T-helper 2 cell (primary cell): ENCODE results near the gene PROSER2.
A peak's percentile ranks its signal among the peaks of the same experiment; 100 is the strongest.

Experiments
- DNase-seq, 5 experiments: peaks; one replicate each; pipeline versions ENCODE4 v3.0.0 to v3.0.0-alpha.2; 2012 to 2022
- total RNA-seq, 2 donors: gene quantifications; one replicate each; lab custom pipeline; 2026; lab: John Stamatoyannopoulos, UW

PROSER2 gene, protein sequence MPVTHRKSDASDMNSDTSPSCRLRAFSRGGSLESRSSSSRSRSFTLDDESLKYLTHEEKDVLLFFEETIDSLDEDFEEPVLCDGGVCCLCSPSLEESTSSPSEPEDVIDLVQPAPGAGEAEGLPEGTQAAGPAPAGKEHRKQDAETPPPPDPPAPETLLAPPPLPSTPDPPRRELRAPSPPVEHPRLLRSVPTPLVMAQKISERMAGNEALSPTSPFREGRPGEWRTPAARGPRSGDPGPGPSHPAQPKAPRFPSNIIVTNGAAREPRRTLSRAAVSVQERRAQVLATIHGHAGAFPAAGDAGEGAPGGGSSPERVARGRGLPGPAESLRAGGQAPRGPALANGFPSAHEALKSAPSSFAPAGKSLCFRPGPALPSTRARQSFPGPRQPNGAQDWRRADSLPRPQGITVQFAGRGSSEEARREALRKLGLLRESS
- 1.7 to 1.9 reads per million in 2 donors for total RNA-seq

DNA sequence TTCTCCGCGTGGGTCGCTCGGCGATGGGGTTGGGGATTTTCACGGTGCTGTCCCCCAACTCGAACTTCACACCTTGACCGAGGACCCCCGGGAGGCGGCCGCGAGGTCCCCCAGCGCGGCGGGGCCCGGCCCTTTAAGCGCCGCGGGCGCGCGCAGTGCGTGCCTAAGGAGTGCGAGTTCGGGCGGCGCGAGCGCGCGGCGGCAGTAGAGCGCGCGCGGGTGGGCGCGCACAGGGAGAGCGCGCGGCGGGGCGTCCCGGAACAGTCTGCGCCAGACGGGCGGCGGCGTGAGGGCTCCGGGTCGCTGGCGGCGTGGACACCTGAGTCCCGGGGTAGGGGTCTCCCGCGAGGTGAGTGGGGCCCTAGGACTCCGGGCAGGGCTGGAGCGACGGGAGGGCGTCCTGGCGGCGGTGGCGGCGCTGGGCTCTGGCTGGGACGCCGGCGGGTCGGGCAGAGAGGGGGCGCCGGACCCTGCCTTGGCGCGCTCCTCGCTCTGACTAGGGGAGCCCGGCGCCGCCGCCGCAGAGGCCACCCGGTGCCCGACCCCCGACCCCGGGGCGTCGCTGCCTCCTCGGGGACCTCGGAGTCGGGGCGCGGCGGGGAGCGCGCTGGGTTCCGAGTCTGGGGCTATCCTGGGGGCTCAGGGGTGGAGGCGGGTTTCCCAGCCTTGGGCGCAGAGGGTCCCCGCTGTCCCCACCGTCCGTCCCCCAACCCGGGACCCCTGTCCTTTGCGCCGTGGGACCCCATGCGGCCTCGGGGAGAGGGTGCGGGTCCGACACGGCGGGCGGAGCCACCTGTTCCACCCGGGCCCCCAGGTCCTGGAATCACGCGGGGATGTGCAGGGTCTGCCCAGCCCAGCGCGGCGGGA is at the start of gene PROSER2:
Gene PROSER2, plus strand, starts transcription at position 235 of the 867 bp plus-strand sequence. CDS start 28,722 bp downstream, outside the sequence.
- DNase-seq: peak in 3 of 5 experiments; percentile 7 to 76 (median 7)

DNA sequence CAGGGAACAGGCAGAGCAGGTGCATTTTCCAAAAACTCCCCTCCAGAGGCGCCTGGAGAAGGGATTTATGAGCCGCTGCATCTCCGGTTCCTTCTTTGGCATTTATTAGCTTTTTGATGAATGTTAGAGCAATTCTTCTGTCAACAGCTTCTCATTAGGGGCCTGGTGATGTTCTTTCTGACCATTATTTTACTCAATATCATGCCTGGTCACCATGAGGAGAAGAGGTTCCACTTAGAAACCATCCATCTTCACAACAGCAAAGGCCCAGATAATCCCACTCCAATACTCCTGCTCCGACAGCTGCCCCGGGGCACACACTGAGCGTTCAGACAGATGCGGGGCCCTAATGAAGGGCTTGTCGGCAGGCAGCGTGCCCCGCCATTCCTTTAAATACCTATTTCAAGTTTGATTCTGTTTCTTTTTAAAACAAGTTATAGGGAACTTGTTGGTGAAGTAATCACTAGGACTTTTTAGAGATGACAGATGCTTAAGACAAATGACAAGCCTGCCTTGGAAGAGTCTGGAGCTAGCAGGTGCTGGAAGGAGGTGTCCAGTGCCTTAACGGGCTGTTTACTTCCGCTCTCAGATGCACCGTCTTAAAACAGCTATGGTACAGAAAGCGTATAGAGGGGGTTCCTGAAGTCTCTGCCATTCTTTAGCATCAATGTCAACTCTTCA is 49.3 kb upstream of the PROSER2 start:
- DNase-seq: no peak

DNA sequence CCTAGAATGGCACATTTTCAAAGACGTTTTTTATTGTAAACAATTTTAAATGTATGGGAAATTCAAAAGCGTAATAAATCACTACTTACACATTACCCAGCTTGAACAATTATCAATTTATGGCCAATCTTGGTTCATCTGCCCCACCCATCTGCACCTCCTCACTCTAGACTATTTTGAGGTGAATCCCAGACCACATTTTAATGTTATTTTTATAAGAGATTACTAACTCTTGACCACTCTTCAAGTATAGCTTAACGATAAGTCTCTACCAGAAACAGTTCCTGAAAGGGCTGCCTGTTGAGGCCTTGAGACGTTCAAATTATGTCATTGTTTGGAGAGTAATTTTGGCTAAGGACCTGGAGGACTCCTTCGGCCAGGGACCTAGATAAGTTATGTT is 47.7 kb upstream of the PROSER2 start:
- DNase-seq: no peak

DNA sequence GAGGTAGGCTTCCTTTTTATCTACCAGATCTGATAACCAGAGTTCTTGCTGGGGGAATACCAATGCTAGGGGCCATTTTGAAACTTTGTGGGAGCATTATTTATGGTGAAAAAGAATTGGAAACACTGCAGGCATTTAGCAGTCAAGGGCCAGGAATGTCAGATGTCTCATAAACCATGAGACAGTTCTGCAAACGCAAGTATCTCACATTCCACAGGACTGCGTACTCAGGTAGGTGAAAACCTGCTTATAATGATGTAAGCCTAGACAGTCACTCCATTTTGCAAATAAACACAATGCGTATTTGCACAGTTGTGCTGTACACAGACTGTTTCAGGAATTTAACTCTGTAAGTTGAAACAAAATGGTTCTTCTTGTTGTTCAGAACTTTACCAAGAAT is 47.1 kb upstream of the PROSER2 start:
- DNase-seq: no peak

DNA sequence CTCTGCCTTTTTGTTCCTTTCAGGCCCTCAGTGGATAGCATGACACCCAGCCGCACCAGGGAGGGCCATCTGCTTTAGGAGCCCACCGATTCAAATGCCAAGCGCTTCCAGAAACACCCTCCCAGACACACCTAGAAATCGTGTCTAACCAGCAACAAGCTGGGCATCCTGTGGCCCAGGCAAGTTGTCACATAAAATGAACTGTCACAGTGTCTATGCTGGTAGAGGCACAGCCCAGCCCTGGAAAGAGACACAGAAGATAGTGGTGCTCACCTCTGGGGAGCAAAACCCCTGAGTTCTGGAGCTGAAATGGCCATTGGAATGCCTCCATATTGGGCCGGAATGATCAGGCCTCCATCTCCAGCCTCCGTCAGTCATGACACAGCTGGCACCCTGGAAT is 42.0 kb upstream of the PROSER2 start:
- no peak for DNase-seq

DNA sequence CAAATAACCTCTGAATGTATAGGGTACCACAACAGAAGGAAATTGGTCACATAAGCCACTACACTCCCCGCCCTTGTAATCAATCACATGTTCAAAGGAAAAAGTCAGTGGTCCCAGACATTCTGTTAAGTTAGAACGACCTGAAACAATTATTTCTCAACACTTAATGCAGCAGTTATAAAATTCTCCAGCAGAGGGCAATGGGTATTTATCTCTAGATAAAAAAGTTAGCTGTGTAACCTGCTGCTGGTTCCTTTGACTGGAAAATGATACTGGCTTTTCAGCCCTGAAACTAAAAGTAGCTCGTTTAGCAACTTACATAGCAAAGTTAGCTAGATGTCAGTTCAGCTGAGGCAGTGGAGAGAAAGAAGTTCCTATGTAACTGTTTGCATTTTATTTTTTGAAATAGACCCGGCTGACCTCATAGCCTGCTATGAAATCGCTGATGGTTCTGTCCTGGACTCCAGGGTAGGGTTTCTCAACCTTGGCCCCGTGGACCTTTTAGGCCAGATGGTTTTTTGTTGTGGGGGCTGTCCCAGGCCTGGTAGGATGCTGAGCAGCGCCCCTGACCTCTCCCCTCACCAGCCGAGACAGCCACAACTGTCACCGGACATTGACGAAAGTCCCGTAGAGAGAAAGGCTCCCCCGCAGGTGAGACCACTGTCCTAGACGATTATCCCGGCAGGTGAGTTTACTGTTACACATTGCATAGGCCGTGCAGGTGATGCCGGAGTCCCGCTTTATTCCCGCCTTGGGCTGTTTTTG is 40.2 kb upstream of the PROSER2 start:
- DNase-seq: peak in 1 of 5 experiments; percentile 59

DNA sequence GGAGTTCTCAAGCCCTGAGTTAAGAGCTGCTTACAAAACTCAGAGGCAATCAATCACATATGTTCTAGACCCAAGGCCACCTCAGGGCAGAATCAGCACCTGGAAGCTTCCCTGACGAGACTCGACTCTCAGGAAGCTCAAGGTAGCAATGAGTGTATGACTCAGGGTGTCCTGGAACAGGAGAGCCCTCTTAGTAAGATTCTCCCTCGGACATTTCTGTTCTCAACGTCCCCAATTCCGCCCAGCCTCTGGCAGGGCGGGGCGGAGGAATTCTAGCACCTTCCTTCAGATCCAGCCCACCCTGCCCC is 39.6 kb upstream of the PROSER2 start:
- no peak for DNase-seq

DNA sequence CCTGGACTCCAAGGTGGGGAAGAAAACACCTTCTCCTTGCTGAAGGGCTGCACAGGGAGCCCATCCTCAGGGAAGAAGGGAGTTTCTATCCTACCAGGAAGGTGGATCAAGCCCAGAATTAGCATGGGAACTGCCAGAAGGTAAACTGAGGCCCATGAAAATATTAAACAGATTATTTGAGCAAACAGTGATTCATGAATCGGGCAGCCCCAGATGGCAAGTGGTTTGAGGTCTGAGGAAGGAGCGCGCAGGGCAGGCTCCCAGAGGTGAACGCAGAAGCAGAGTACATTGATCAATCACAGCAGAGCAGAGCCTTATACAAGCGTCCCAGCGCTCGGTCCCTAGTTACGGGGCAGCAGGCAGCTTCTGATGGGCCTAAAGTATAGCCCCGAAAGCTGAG is 35.8 kb upstream of the PROSER2 start:
- DNase-seq: no peak

DNA sequence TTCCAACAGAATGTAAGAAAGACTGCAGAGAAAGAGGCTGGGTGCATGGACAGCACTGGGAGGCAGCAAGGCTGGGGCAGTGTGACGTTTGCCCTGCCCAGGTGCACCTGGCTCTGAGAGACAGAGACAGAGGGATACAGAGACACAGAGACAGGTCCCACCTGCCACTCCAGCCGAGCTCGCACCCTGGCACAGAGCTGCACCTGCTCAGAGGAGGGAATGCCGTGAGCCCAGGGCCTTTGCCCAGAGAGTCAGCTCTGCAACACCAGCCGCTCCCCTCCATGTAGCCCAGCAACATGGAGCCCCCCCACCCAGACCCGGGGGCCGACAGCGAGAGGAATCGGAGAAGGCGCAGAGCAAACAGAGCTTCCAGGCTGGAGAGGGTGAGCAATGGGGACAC is 35.3 kb upstream of the PROSER2 start:
- DNase-seq: no peak

DNA sequence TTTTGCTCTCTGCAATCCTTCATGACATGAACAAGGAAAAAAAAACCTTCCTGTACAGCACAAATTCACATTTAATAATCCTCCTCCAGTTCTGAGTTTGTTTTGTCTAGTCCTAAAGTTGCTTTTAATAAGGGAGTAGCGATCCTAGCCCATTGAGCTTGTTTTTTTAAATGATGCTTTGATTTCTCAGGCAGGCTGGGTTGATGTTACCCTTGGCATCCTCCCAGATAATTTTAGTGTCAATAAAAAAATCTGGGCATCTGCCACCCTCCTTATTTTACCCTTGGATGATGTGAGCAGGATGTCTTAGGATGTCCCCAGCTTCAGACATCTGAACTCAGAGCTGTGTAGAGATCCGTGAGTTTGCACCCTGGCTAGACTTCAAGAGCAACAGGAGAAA is 33.9 kb upstream of the PROSER2 start:
- DNase-seq: no peak

DNA sequence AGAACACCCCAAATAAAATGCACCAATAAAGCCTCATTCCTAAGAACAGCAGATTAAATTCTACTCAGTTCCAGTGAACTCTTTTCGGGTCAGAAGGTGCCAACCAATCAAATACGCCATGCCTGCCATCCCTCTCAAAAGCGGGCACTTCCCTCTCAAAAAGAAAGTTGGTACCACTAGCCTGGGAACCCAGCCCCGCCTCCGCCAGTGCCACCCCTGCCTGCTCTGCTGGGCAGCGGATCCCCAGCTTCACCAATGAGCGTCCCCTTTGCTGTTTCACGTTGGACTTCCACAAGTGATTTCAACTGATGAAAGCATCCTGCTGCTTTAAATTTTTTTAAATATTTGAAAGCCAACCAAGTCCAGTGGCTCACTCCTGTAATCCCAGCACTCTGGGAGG is 33.2 kb upstream of the PROSER2 start:
- DNase-seq: no peak

DNA sequence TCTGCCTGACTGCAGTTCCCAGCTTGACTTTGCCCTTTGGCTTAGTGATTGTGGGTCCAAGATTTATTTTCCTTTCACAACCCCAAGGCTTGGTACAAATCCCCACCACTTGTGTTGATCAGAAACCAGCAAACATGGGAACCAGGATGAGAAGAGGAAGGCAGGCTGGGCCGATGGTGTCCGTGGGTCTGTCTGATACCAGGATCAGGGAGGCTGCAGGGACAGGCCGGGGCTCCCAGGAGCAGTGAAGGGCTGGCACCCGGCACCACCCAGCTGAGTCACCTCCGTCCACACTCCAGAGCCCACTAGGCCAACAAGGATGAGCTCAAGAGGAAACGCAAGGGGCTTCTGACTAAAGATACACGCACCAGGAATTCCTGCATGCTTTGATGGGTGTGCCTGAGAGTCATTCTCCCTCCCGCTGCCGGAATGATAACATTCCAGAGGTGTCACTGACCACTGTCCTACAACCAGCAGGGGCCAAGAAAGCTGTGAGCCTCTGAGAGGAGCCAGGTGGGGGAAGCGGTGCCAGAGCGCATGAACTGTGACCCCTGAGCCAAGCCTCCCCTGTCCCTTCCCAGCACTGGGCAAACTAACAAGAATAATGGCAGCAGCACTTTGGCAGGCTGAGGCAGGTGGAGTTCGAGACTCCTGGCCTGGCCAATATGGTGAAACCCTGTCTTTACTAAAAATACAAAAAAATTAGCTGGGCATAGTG is 29.2 kb upstream of the PROSER2 start:
- DNase-seq: no peak

DNA sequence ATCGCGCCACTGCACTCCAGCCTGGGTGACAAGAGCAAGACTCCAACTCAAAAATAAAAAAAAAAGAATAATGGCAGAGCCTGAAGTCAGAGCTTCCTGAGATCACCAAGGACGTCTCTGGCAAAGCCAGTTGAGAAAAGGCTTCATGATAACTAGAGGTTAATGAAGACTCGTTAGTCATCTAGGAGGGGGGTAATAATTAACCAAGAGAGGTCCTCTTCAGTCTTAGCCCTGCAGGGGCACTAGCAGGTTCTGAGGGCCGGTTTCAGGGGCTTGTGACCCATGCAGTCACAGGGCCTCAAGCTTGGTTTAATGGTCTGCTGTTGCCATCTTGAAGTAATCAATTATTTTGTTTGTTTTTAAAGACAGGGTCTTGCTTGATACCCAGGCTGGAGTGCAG is 28.6 kb upstream of the PROSER2 start:
- no peak for DNase-seq

DNA sequence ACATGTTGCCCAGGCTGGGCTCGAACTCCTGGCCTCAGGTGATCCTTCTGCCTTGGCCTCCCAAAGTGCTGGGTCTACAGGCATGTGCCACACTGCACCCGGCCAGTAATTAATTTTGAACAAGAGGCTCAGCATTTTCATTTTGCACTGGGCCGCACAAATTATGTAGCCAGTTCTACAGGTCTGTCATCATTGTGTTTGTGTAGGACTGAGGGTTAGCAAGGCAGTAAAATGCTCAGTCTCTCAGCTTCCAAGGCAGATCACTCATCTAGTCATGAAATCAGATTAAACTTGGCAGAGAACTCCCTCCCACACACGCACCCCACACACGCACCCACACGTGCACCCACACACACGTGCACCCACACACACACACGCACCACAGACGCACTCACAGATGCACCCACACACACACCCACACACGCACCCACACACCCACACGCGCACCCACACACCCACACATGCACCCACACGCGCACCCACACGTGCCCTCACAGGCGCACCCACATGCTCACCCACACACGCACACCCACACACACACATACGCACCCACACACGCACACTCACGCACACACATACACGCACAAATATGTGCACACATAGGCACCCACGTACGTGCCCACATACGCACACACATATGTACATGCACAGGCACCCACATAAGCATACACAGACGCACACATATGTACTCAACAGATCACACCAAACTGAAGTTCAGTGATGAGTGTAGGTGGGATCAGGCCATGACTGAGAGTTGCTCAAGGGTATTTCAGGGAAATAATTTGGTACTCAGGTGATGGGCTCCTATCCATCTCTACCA is 27.8 kb upstream of the PROSER2 start:
- no peak for DNase-seq

DNA sequence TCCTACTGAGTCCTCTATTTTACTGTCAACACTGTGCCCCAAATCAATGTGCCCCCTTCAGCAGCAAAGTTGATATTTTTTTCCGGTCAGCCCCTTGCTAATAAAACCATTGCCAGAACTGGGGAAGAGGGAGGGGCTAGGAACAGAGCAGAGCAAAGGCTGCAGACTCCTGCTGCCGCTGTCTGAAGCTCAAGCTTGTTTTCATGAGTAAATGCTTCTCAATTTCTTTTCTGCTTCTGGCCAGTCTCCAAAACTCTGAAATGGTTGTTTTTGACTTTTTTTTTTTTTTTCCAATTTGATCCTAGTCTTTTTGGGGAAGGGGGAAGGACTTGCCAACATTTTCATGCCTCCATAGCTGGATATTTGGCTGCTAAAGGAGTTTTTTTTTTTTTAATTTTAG is 26.7 kb upstream of the PROSER2 start:
- no peak for DNase-seq

DNA sequence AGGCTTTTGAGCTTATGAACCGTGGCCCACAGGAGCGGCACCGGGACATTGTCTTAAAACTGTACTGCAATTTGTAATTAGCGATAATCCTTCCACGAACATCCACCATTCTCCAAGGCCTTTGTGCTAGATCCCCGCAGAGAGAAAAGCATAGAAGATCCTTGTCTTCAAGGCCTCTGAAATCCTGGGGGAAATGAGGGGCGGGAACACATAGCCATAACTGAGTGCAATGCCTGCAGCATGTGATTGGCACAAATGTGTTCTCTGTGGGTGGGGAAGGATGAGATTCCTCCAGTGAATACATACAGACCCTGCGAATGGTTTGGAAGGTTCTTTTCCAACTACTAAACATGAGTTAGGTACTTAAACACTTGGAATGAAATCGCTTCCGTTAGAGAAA is 25.9 kb upstream of the PROSER2 start:
- no peak for DNase-seq

DNA sequence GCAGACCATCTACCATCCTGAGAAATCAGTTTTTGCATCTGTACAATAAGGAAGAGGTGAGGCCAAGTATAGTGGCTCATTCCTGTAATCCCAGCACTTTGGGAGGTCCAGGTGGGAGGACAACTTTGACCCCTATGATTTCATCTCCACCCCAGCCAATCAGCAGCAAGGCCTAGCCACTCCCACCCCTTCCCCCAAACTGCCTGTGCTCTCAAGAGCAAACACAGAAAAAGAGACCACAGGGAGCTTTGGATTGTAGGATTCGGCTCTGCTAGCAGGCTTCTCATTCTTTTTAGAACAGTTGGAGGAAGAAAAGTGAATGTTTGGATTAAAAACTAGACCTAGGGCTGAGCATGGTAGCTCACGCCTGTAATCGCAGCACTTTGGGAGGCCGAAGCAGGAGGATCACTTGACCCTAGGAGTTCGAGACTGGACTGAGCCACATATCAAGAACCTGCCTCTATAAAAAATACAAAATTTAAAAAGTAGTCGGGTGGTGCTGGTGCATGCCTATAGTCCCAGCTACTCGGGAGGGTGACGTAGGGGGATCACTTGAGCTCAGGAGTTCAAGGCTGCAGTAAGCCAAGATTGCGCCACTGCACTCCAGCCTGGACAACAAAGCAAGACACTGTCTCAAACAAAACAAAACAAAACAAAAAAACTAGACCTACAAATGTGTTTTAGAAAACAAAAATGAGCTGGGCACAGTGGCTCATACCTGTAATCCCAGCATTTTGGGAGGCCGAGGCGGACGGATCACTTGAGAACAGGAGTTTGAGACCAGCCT is 25.1 kb upstream of the PROSER2 start:
- no peak for DNase-seq

DNA sequence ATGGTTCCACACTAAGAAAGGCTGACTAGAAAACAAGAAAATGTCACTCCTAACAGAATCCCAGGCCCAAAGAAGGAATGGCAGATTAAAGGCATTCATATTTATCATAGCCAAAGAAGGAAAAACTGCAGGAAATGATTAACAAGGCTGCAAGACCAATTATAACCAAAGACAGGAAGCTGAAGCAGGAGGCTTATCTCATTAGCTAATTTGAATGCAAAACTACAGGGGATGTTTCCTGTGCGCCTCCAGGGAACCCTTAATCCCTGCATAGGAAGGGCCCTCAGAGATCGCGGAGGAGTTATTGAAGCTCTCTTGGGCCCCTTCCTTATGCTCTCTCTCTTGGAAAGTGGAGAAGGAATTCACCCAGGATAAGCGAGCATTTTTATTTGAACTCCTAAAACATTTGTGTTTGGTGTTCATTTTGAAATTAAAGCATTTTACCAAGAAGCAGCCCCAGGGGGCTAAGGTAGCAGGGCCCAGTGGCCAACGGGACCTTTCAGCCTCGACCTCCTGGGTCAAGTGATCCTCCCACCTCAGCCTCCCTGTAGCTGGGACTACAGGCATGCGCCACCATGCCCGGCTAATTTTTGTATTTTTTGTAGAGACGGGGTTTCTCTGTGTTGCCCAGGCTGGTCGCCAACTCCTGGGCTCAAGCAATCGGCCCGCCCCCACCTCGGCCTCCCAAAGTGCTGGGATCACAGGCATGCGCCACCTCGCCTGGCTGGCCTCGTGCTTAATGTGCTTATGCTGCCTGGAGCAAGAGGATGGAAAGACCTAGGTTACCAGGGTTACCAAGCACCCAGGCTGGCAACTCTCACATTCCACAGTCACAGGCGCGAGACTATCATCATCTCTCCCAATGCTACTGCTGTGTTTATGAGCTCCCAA is 24.1 kb upstream of the PROSER2 start:
- no peak for DNase-seq

DNA sequence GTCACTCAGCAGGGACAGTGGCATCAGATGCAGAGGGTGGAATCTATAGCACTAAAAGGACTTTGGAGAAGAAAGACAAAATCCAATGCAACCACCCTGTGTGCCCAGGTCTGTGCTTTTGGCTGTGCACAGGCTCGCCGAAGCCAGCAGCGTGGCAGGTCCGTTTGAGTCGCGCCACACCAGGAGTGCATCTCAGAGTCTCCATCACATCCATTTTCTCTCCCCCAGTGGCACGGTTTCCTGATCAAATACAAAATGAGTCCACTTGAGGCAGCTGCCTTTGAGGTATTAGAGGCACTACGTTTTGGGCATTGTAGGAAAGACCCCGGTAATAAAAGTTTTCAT is 23.4 kb upstream of the PROSER2 start:
- DNase-seq: no peak
